Lower lobe of right lung (tissue), 2 donors: ENCODE results near the gene CDKL2. TPM values are rescaled to one million over a fixed set of nuclear protein-coding genes. Genes with fewer than 3 reads are reported as not detected.
"Not testable (repeated sequence)": the region's sequence is repeated elsewhere in the genome, so short reads cannot be mapped to it uniquely, and the experiment has no call there.

Experiments
- ATAC-seq, 2 donors: fragments of 200-7000 bp; cut with Tn5 transposase; one replicate each; pipeline ENCODE4 v1.9.1; 2020 to 2022; ENCODE audit warnings: mild to moderate bottlenecking in 2 of 2, moderate library complexity in 2 of 2
- DNase-seq: peaks from one replicate; pipeline ENCODE4 v3.0.0-alpha.2; 2020
- H3K27ac ChIP-seq: fragments of 200-600 bp; one replicate; pipeline ENCODE4 v1.8.0; 2022
- H3K27me3 ChIP-seq: fragments of 200-600 bp; one replicate; pipeline ENCODE4 v1.8.0; 2022; ENCODE audit warnings: low read depth
- H3K36me3 ChIP-seq: fragments of 200-600 bp; one replicate; pipeline ENCODE4 v1.8.0; 2022; ENCODE audit warnings: mild to moderate bottlenecking
- H3K4me1 ChIP-seq: fragments of 200-600 bp; one replicate; pipeline ENCODE4 v1.8.0; 2022
- H3K4me3 ChIP-seq: fragments of 200-600 bp; one replicate; pipeline ENCODE4 v1.8.0; 2022; ENCODE audit warnings: mild to moderate bottlenecking
- H3K9me3 ChIP-seq: fragments of 200-600 bp; one replicate; pipeline ENCODE4 v1.8.0; 2022
- CTCF ChIP-seq: fragments of 200-600 bp; IDR thresholded peaks from one replicate; pipeline ENCODE4 v1.8.0; 2022; ENCODE audit warnings: antibody characterized with exemption, mild to moderate bottlenecking
- intact Hi-C: fragments of 100-400 bp; cut with DNase I; formaldehyde crosslinking; loops from one replicate; pipeline ENCODE4 v1.11.0; 2022
- total RNA-seq: library from RNA; stranded (reverse); fragmentation: NEBNext Ultra II Directional; extraction: Animal tissue kit (Norgen Biotek cat#: 25700); gene quantifications from one replicate; pipeline ENCODE4 v1.2.1, GENCODE V29; 2021
- donor health status: DM: no; HTN: yes; CAD: no; lungs with severe emphysema.

Gene CDKL2
- total RNA-seq, 1 donor from 2014 or later = 20.9 TPM

DNA sequence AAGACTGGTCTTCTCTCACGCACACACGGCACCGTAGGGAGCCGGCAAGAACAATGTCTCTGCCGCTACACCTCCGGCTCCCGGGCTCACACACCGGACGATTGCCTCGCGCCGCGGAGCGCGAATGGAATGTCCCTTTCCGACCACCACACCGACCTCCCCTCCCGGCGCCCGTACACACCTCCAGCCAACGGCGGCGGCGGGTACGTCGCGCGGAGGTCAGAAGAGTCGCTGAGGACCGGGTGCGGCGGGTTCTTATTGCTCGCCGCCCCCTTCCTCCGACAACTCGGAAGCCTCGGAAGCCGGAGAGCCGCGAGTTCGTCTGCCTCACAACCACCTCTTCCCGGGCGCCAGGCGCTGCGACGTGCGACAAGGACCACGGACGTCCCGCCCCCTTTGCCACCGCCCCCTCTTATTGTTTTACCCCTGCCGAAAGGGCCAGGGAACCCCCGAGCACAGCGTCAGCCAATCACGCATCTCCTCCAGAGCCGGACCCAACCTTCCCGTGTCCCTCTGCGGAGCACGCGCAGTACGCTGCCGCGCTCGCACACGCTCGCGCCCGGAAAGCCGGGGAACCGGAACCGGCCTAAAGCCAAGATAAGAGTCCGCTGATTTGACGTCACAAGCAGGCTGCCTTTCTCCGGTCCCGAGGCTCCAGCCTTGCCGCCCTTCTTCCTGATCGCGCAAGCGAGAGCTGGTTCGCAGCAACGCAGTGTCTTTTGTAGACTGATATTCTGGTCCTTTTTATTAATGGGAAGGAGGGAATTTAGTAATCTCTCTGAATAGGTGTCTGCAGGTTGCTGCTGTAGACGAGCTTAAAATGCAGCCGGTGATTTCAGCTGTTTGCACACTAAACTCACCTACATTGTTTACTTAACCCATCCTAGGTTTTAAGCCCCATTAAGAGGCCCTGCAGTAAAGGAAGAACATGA lies 43.0 kb upstream of the CDKL2 start, which contains the start of gene G3BP2:
Gene G3BP2 (minus strand): TSS at position 385 of the 932 bp plus-strand sequence. CDS start 11,386 bp downstream, outside the sequence.
- intact Hi-C loops = no loop called here
- Histone ChIP-seq H3K36me3 (no peaks in the 10 kb centered on the region), H3K9me3 (no peaks in the 10 kb centered on the region), H3K4me3 (peak within 1 kb of the TSS; percentile 74), H3K27ac (peak within 1 kb of the TSS; percentile 97), H3K27me3 (no peaks in the 10 kb centered on the region), H3K4me1 (peaks cover 43% of the 10 kb centered on the region)
- peak; percentile 99 to 100 for ATAC-seq
- TF ChIP-seq CTCF = no peak
- DNase-seq = peak; percentile 99

DNA sequence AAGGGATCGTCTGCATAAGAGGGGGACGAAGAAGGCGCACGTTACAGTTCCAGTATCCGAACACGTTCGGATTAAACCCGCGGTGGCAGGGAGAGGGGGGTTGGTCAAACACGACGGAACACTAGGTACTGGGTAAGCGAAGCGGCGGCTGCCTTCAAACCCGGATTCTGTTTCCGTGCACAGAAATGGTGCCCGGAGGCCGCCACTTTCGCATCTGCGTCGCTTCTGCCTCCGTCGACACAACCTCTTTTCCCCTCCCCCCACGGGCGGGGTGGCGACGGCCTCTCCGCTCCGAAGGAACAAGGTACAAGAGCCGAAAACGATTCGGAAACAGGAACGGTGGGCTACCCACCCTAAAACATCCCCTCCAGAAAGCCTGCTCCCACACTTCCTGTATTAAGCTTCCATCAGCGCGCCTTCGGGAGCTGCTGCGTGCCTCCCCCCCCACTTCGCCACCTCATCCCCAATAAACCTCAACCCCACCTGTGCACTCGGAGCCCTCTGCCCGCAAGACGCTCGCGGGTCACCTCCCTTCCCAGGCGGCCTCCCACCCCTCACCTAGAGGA lies 42.2 kb upstream of the CDKL2 start:
- no peak for TF ChIP-seq CTCF
- peaks cover 47% of the 10 kb centered on the region for H3K4me1 ChIP-seq
- DNase-seq (peak; percentile 83), ATAC-seq (peak; percentile 58 to 59)
- H3K9me3 ChIP-seq = no peaks in the 10 kb centered on the region
- intact Hi-C loops = no loop called here
- H3K27me3 ChIP-seq = no peaks in the 10 kb centered on the region
- H3K36me3 ChIP-seq = no peaks in the 10 kb centered on the region
- peak overlapping the region; percentile 74 for H3K4me3 ChIP-seq
- H3K27ac ChIP-seq = peak overlapping the region; percentile 97

- intact Hi-C loops = no loop called here
- H3K9me3 ChIP-seq = no peaks in the 10 kb centered on the region
- peak overlapping the region; percentile 97 for H3K27ac ChIP-seq
- H3K4me1 ChIP-seq = peaks cover 52% of the 10 kb centered on the region
- no peak for TF ChIP-seq CTCF
- ATAC-seq (no peak), DNase-seq (no peak)
- peak overlapping the region; percentile 74 for H3K4me3 ChIP-seq
- no peaks in the 10 kb centered on the region for H3K36me3 ChIP-seq
- no peaks in the 10 kb centered on the region for H3K27me3 ChIP-seq
Observed at GRCh38 chr4:75671802-75672421, 41.6 kb upstream of the CDKL2 start.

DNA sequence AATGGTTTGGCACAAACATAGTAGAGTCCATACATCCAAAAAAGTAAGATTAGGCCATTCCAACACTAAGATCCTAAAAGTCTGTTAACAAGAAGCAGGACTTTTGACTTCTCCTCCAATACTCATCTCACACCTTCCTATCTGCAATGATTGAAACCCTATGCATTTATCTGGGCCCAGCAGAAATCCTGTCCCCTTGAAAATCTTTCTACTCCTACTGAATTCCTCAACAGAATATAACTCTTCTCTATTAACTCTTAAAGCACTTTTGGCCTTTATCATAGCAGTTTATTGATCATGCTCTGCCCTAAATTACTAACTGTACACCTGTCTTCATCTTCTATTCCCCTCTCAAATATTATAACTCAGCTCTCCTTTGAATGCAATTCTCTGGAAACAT lies 38.3 kb upstream of the CDKL2 start:
- Histone ChIP-seq H3K4me1 (peaks cover 56% of the 10 kb centered on the region), H3K27ac (no peak overlapping the region), H3K27me3 (no peaks in the 10 kb centered on the region), H3K4me3 (no peak overlapping the region), H3K36me3 (no peaks in the 10 kb centered on the region), H3K9me3 (no peaks in the 10 kb centered on the region)
- TF ChIP-seq CTCF = no peak
- ATAC-seq (no peak), DNase-seq (no peak)
- intact Hi-C loops = no loop called here

DNA sequence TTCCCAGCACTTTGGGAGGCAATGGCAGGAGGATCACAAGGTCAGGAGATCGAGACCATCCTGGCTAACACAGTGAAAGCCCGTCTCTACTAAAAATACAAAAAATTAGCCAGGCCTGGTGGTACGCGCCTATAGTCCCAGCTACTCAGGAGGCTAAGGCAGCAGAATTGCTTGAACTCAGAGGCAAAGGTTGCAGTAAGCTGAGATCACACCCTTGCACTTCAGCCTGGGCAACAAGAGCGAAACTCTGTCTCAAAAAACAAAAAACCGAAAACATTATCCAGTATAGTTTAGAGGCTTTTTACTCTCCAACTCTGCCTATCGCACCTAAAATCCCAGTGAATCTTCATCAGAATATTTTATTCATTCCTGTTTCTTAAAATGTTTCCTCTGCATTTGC lies 37.3 kb upstream of the CDKL2 start:
- intact Hi-C loops, H3K9me3 ChIP-seq, H3K27me3 ChIP-seq, ATAC-seq, DNase-seq, H3K4me3 ChIP-seq, H3K27ac ChIP-seq, H3K36me3 ChIP-seq: not testable (repeated sequence)
- H3K4me1 ChIP-seq = peaks cover 56% of the 10 kb centered on the region
